Stomach (tissue), 4 donors: ENCODE data around the gene LRMDA.

Source experiments
- CTCF ChIP-seq, 7 experiments: fragments of 450-650 bp in 4 of 7; fragments of 200-600 bp in 3 of 7; sonication (generic) in 3 of 7; IDR thresholded peaks; one replicate each; pipeline ENCODE4 v1.5.1; 2016 to 2019; ENCODE audit warnings: antibody characterized with exemption in 7 of 7, control low read depth in 2 of 7, mild to moderate bottlenecking in 1 of 7
- EP300 ChIP-seq: sonication (generic); formaldehyde crosslinking; IDR thresholded peaks from one replicate; pipeline ENCODE4 v1.6.1; 2017; ENCODE audit warnings: antibody characterized with exemption
- POLR2A ChIP-seq, 4 donors: fragments of 450-650 bp; IDR thresholded peaks; one replicate each; pipeline ENCODE4 v1.6.1; 2016; ENCODE audit warnings: antibody characterized with exemption in 4 of 4, control low read depth in 2 of 4, mild to moderate bottlenecking in 1 of 4, moderate library complexity in 1 of 4

GRCh38 chr10:76469675-76470074 lies 1038.3 kb downstream of the LRMDA start:
- TF ChIP-seq CTCF (IDR thresholded peaks at IDR 0.05) (no peak), POLR2A (IDR thresholded peaks at IDR 0.05) (no peak), EP300 (no peak)
